H9 (cell line): ENCODE measurements around the gene PRAC2. TPM values are rescaled to one million over a fixed set of nuclear protein-coding genes. Genes with fewer than 3 reads are reported as not detected.

Experiments
- DNase-seq: peaks from one replicate; pipeline ENCODE4 v3.0.0-alpha.2; 2017
- H2AFZ ChIP-seq: one replicate; pipeline ENCODE4 v1.6.1; 2013; ENCODE audit warnings: mild to moderate bottlenecking, low read length, control low read depth, moderate library complexity
- H2AK5ac ChIP-seq: 2 replicates; pipeline ENCODE4 v1.6.1; 2013; ENCODE audit warnings: low read length, control low read depth, mixed read lengths; ENCODE audit not compliant: insufficient read length
- H2BK120ac ChIP-seq: one replicate; pipeline ENCODE4 v1.6.1; 2013; ENCODE audit warnings: low read depth, mild to moderate bottlenecking, low read length, control low read depth, inconsistent platforms; ENCODE audit not compliant: poor library complexity, severe bottlenecking
- H2BK12ac ChIP-seq: 2 replicates; pipeline ENCODE4 v1.6.1; 2013; ENCODE audit warnings: low read length, control low read depth, mixed read lengths, low read depth; ENCODE audit not compliant: insufficient read length
- H2BK15ac ChIP-seq: 2 replicates; pipeline ENCODE4 v1.6.1; 2013; ENCODE audit warnings: low read depth, low read length, control low read depth
- H2BK20ac ChIP-seq: one replicate; pipeline ENCODE4 v1.6.1; 2013; ENCODE audit warnings: low read depth, mild to moderate bottlenecking, low read length, control low read depth, inconsistent platforms; ENCODE audit not compliant: poor library complexity, severe bottlenecking
- H2BK5ac ChIP-seq: 2 replicates; pipeline ENCODE4 v1.6.1; 2013; ENCODE audit warnings: low read length, control low read depth, mixed read lengths; ENCODE audit not compliant: insufficient read length
- H3K14ac ChIP-seq: 2 replicates; pipeline ENCODE4 v1.6.1; 2013; ENCODE audit warnings: low read length, control low read depth; ENCODE audit not compliant: insufficient read depth
- H3K18ac ChIP-seq: 2 replicates; pipeline ENCODE4 v1.6.1; 2013; ENCODE audit warnings: low read depth, mild to moderate bottlenecking, mixed read lengths, low read length, control low read depth; ENCODE audit not compliant: insufficient read length
- H3K23ac ChIP-seq: 2 replicates; pipeline ENCODE4 v1.6.1; 2013; ENCODE audit warnings: low read length, control low read depth, mixed read lengths, low read depth; ENCODE audit not compliant: insufficient read length
- H3K23me2 ChIP-seq: 2 replicates; pipeline ENCODE4 v1.6.1; 2013; ENCODE audit warnings: low read depth, mild to moderate bottlenecking, mixed read lengths, low read length, control low read depth; ENCODE audit not compliant: insufficient read length, poor library complexity, severe bottlenecking
- H3K27ac ChIP-seq: 2 replicates; pipeline ENCODE4 v1.5.1; 2013; ENCODE audit warnings: low read length, control low read depth, mixed read lengths, low read depth; ENCODE audit not compliant: insufficient read length
- H3K27me3 ChIP-seq: 2 replicates; pipeline ENCODE4 v1.6.1; 2013; ENCODE audit warnings: low read length, control low read depth, inconsistent platforms; ENCODE audit not compliant: insufficient read depth
- H3K4ac ChIP-seq: 2 replicates; pipeline ENCODE4 v1.6.1; 2013; ENCODE audit warnings: low read depth, mild to moderate bottlenecking, control low read depth, inconsistent platforms, low read length, moderate library complexity
- H3K4me1 ChIP-seq: 2 replicates; pipeline ENCODE4 v1.6.1; 2013; ENCODE audit warnings: low read length, control low read depth, inconsistent platforms; ENCODE audit not compliant: insufficient read depth
- H3K4me2 ChIP-seq: 2 replicates; pipeline ENCODE4 v1.6.1; 2013; ENCODE audit warnings: low read length, control low read depth, mixed read lengths; ENCODE audit not compliant: insufficient read length, insufficient read depth
- H3K56ac ChIP-seq: 2 replicates; pipeline ENCODE4 v1.6.1; 2013; ENCODE audit warnings: low read depth, mild to moderate bottlenecking, mixed read lengths, low read length, control low read depth; ENCODE audit not compliant: insufficient read length
- H3K79me1 ChIP-seq: 2 replicates; pipeline ENCODE4 v1.6.1; 2013; ENCODE audit warnings: low read depth, mild to moderate bottlenecking, moderate library complexity, low read length, control low read depth, inconsistent platforms; ENCODE audit not compliant: insufficient read depth, poor library complexity, severe bottlenecking
- H3K79me2 ChIP-seq: 2 replicates; pipeline ENCODE4 v1.6.1; 2013; ENCODE audit warnings: low read length, control low read depth, inconsistent platforms; ENCODE audit not compliant: insufficient read depth
- H3K9ac ChIP-seq: 2 replicates; pipeline ENCODE4 v1.6.1; 2013; ENCODE audit warnings: low read length, control low read depth, mixed read lengths; ENCODE audit not compliant: insufficient read length; ENCODE audit errors: extremely low read depth
- H3K9me3 ChIP-seq: one replicate; pipeline ENCODE4 v1.6.1; 2013; ENCODE audit warnings: low read depth, low read length, inconsistent platforms; ENCODE audit not compliant: control insufficient read depth
- H3T11ph ChIP-seq: one replicate; pipeline ENCODE4 v1.6.1; 2013; ENCODE audit warnings: mild to moderate bottlenecking, low read length, control low read depth, inconsistent platforms
- H4K20me1 ChIP-seq: one replicate; pipeline ENCODE4 v1.6.1; 2013; ENCODE audit not compliant: control insufficient read depth, insufficient read length, insufficient read depth
- H4K5ac ChIP-seq: 2 replicates; pipeline ENCODE4 v1.6.1; 2013; ENCODE audit warnings: low read depth, mild to moderate bottlenecking, mixed read lengths, low read length, control low read depth; ENCODE audit not compliant: insufficient read length
- H4K8ac ChIP-seq: replicated peaks from 2 replicates; pipeline ENCODE4 v1.6.1; 2013; ENCODE audit warnings: low read length, control low read depth, mixed read lengths, low read depth; ENCODE audit not compliant: insufficient read length
- H4K91ac ChIP-seq: 2 replicates; pipeline ENCODE4 v1.6.1; 2013; ENCODE audit warnings: low read depth, mild to moderate bottlenecking, moderate library complexity, mixed read lengths, low read length, control low read depth; ENCODE audit not compliant: insufficient read length
- H3K27ac Mint-ChIP-seq, 3 experiments: 2 replicates in 2 of 3; 3 replicates in 1 of 3; pipeline ENCODE4 v1.8.0; 2020 to 2021; ENCODE audit warnings: mixed read lengths in 3 of 3, mild to moderate bottlenecking in 1 of 3, moderate library complexity in 1 of 3
- H3K27me3 Mint-ChIP-seq: 2 replicates; pipeline ENCODE4 v1.8.0; 2021; ENCODE audit warnings: low read depth, mild to moderate bottlenecking, moderate library complexity, mixed read lengths
- H3K36me3 Mint-ChIP-seq, 3 experiments: 2 replicates in 2 of 3; 3 replicates in 1 of 3; pipeline ENCODE4 v1.8.0; 2020 to 2021; ENCODE audit warnings: low read depth in 3 of 3, mixed read lengths in 3 of 3; ENCODE audit not compliant: insufficient read depth in 1 of 3
- H3K4me1 Mint-ChIP-seq, 2 experiments: 2 replicates each; pipeline ENCODE4 v1.8.0; 2020; ENCODE audit warnings: mixed read lengths in 2 of 2
- H3K4me3 Mint-ChIP-seq, 2 experiments: 2 replicates in 1 of 2; 3 replicates in 1 of 2; pipeline ENCODE4 v1.8.0; 2020 to 2021; ENCODE audit warnings: mild to moderate bottlenecking in 2 of 2, mixed read lengths in 2 of 2, moderate library complexity in 1 of 2
- H3K9me3 Mint-ChIP-seq, 2 experiments: 2 replicates in 1 of 2; 3 replicates in 1 of 2; pipeline ENCODE4 v1.8.0; 2020; ENCODE audit warnings: mild to moderate bottlenecking in 2 of 2, mixed read lengths in 2 of 2, moderate library complexity in 1 of 2
- CTCF ChIP-seq: fragments of 200-600 bp; sonication (generic); conservative IDR thresholded peaks from 3 replicates; pipeline ENCODE4 v1.8.0; 2021; ENCODE audit warnings: antibody characterized with exemption, mild to moderate bottlenecking
- WGBS: extraction: QIAGEN DNeasy Blood & Tissue Kit; methylation state at CpG from one replicate; pipeline ENCODE4 v1.1.7; 2013; ENCODE audit warnings: missing lambda C conversion rate, low lambda C conversion rate, mixed read lengths; ENCODE audit not compliant: insufficient read length; ENCODE audit errors: extremely low coverage; 5-methylcytosine and 5-hydroxymethylcytosine counted together
- total RNA-seq: library from RNA; stranded (reverse); gene quantifications from 2 replicates; pipeline ENCODE4 v1.2.1, GENCODE V29; 2021

Gene PRAC2
- total RNA-seq, 1 experiment from 2014 or later, result not detected

- H2BK15ac ChIP-seq, result no peak overlapping the region
- peak overlapping the region in 1 of 3 experiments; percentile 31; a peak in 1 of 7 replicates for H3K27ac Mint-ChIP-seq
- peak; percentile 93 for DNase-seq
- peaks cover 0 to 11% of the 10 kb centered on the region in 2 experiments; a peak in 2 of 5 replicates for H3K9me3 Mint-ChIP-seq
- H3K4me3 Mint-ChIP-seq, result peak overlapping the region; percentile 40 to 66; a peak in 3 of 5 replicates
- H3K18ac ChIP-seq, result no peak overlapping the region
- peaks cover 12% of the 10 kb centered on the region for H3K23me2 ChIP-seq
- no peaks in the 10 kb centered on the region for H3K36me3 Mint-ChIP-seq
- H2BK120ac ChIP-seq, result no peak overlapping the region
- H2BK20ac ChIP-seq, result no peak overlapping the region
- peaks cover 40 to 49% of the 10 kb centered on the region in 2 experiments for H3K4me1 Mint-ChIP-seq
- H3K27ac ChIP-seq, result no peak overlapping the region
- peaks cover 100% of the 10 kb centered on the region for H3K27me3 Mint-ChIP-seq
- no peak overlapping the region for H4K91ac ChIP-seq
- no peak overlapping the region for H3K14ac ChIP-seq
- no CpG with 5 or more reads among the region's 37 CpGs for WGBS
- no peak overlapping the region for H3T11ph ChIP-seq
- peak overlapping the region; percentile 49 for H3K4me2 ChIP-seq
- H3K9ac ChIP-seq, result no peak overlapping the region
- no peak overlapping the region for H2BK5ac ChIP-seq
- H3K9me3 ChIP-seq, result no peaks in the 10 kb centered on the region
- H2BK12ac ChIP-seq, result no peak overlapping the region
- H2AK5ac ChIP-seq, result no peak overlapping the region
- no peak overlapping the region for H3K4ac ChIP-seq
- no peak overlapping the region for H4K5ac ChIP-seq
- peaks cover 80% of the 10 kb centered on the region for H3K27me3 ChIP-seq
- no peak overlapping the region for H3K23ac ChIP-seq
- peaks cover 2% of the 10 kb centered on the region; the same call in 1 of the 2 replicates for H3K4me1 ChIP-seq
- H3K79me1 ChIP-seq, result no peaks in the 10 kb centered on the region
- no peak overlapping the region for H4K8ac ChIP-seq
- H3K56ac ChIP-seq, result no peak overlapping the region
- no peaks in the 10 kb centered on the region for H4K20me1 ChIP-seq
- TF ChIP-seq CTCF, result no peak
- H3K79me2 ChIP-seq, result no peaks in the 10 kb centered on the region
- H2AFZ ChIP-seq, result no peak overlapping the region
Measured at GRCh38 chr17:48719642-48720265, 3.2 kb upstream of the PRAC2 start.
